Superior temporal gyrus (tissue), 1 donor: ENCODE results near the gene GABBR2.

Experiments used
- DNase-seq: peaks from one replicate; pipeline ENCODE4 v3.0.0-alpha.2; 2016; ENCODE audit errors: extremely low spot score

The GABBR2 gene

DNA sequence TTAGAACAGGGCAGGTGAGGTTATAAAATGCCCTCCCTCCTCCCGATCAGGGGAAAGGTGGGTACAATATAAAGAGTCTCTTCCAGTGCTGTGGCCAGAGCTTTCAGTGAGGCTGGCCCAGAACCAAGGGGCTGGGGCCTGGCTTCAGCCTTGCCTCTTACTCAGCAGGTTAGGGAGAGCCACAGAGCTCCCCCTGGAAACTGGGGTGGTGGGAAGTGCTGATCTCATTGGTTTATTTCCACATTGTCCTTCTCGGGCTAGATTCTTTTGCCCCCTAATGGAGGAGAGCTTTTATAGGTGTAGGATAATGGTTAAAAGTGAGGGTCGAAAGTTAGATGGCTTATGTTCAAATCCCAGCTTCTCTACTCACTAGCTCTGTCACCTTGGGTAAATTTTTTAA, 266.6 kb downstream of the GABBR2 start:
- DNase-seq: no peak

DNA sequence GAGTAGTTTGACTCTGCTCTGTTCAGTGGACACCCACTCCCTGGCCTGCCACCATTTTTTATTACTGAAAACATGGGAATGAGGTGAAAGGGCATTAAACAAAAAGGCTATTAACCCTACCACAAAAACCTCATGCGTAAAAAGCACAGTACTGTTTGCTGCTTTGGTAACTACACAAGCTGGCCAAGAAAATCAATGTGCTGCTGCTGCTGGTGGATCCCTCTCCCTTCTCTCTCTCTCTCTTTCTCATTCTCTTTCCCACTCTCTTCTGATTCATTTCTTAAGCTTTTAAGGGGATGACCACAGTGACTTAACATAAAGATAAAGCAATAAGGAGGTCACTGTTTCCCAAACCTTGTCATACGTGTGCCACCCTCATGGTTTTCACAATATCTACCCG, 270.1 kb downstream of the GABBR2 start:
- no peak for DNase-seq

DNA sequence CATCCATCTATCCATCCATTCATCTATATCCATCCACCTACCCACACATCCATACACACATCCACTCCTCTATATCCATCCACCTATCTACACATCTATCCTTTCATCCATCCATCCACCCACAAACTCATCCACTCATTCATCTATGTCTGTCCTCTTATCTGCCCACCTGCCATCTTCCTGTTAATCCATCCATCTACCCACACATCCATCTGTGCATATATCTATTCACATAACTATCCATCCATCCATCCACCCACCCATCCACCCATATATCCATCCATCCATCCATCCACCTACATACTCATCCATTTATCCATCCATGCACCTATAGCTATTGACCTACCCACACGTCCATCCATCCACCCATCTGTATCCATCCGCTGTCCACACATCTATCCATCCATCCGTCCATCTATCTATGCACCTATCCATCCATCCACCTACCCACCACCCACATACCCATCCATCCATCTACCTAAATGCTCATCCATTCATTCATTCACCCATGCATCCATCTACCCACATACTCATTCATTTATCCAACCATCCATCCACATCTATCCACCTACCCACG, 271.2 kb downstream of the GABBR2 start:
- no peak for DNase-seq

GRCh38 chr9:98432960-98433359, 275.8 kb downstream of the GABBR2 start:
- no peak for DNase-seq

GRCh38 chr9:98432134-98432533, 276.6 kb downstream of the GABBR2 start:
- no peak for DNase-seq

GRCh38 chr9:98430535-98431292, 278.0 kb downstream of the GABBR2 start:
- no peak for DNase-seq

- DNase-seq: peak; percentile 53
These were observed 279.1 kb downstream of the GABBR2 start for GRCh38 chr9:98429613-98430012.

GRCh38 chr9:98428454-98428853, 280.3 kb downstream of the GABBR2 start:
- no peak for DNase-seq

DNA sequence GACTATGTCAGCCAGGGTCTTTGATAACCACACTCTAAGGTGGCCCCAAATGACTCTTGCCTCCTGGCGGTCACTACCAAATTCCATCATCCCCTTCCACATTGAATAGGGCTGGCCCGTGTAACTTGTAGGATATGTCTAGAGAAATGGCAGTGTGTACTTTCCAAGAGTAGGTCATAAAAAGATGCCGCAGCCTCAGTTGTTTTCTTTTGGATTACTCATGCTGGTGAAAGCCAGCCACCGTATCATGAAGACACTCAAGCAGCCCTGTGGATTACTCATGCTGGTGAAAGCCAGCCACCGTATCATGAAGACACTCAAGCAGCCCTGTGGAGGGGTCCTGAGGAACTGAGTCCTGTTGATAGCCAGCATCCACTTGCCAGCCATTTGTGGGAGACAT, 281.2 kb downstream of the GABBR2 start:
- no peak for DNase-seq

DNA sequence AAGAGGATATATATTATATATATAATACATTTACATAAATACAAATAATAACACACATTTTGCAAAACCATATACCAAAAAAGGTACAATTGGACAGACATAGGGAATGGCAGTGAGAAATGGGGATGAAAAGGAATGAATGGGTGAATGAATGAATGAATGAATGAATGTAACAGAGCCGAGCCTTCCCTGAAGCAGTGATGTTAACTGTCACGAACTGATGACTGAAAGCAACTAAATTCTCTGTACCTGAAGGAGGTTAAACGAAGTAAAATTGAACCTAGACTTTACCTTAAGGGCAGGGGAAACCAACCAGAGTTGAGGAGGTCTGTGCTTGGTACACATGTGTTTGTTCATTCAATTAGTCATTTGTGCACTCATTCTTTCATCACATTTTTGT, 283.7 kb downstream of the GABBR2 start:
- DNase-seq: no peak

DNA sequence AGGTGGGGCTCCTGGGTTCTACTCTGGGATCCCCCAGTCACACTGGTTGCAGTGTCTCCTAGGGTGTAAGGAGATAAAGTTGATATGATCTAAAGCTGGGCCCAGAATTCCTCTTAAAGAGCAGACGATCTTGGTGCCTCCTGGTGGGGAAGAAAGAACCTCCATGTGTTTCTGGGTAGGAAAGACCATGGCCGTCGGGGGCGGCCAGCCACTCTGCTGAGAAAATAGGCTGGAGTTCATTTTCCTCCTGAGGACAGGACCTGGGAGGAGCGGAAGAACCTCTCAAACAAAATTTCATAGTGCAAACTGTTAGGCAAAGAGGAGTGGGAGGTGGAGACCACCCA, 289.5 kb downstream of the GABBR2 start:
- DNase-seq: no peak

DNA sequence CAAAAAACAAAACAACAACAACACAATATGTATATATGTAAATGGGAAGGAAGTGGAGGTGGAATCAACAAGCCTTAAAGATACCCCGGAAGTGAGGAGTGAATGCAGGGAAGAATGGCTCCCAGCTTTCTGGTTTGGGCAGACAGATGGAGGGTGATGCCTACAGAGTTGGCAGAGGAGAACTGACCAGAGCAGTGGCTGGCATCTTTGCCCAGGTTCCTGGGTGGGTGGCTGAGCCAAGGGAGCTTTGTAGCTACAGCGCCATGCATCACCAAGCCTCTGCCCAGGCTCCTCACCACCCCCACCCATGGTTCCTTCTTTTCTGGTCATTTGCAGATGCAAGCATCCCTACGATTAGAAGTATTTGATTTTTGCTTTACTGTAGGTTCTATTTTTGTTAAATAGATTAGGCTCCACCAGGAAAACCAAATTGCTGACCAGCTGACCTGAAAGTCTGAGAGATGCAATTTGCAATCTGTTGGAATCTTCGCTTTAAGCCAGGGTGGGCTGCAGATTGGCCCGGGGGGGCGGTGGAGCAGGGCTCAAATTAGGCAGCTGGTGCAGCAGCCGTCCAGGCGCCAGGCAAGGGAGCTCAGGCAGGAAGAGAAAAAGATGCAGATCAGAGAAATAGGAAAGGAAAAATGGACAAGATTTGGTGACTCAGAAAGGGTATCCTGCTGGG, 290.0 kb downstream of the GABBR2 start:
- DNase-seq: no peak

DNA sequence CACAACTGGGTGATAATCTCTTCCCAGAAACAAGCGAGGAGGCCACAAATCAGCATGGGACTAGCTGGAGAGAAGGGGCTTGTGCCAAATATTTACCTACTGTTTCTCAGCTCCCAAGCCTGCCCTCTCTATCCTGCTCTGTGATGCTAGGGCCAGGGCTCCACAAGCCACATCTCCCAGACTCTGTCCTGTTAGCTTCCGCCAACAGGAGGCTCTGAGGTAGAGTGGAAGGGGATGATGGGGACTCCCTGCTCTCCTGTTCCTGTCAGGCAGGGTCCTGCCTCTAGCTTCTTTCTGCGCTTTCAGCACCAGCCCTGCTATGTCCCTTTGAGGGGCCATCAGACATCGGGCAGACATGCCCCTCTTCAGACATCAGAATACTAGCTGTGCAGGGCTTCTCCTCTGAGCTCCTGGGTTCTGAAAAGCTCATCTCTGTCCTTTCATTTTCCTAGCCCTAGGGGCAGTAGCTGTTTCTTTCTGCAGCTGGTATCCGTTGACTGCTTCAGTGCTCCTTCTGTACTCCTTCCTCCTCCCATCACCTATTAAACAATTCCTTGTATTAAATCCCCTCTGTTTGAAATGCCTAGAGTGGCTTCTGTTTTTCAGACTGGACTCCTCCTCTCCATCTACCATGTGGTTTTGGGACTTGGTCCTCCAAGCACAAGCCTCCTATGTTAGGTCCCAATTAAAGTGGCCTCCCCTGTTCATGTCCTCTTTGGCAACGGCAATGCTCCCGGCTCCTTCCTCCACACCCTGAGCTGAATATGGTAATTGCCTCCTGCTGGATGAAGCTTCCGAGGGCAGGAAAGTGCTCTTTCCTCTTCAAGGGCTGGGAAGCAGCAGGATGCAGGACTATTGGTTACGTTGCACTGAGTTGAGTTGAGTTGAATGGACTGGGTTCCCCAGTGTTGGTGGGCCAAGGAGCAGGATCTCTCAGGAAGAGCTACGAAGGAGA, 292.2 kb downstream of the GABBR2 start:
- DNase-seq: no peak

DNA sequence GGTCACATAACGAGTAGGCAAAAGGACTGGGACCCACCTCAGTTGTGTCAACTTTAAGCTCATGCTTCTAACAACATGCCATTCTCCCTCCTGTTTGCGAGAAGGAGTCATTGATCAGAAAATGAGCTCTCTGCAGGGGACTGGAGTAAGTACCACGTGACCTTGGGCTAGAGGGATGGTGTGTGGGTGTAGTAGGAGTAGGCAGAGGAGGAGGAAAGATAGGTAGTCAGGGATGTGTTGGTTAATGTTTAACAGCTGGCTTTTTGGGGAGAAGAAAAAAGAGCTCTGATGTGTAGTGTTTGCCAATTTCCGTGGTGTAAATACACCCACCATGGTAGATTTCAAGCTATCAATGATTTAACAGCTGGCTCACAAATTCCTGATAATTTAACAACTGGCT, 293.0 kb downstream of the GABBR2 start:
- no peak for DNase-seq

DNA sequence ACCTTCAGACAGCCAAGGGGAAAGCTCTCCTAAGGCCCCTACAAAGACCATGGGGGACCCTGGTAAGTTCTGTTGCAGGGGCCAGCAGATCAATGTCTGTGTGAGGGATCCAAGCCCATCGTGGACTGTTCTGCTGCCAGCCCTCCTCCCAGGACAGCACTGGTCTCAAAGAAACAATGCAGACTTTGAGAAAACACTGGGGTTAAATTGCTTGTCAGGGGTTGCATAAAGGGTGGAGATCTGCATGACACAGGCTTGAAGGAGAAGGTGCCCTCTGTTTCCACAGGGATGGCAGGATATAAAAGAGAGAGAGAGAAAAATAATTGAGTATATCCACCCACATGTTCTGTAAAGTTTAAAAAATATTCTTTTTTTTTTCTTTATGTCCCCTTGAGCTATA, 295.7 kb downstream of the GABBR2 start:
- no peak for DNase-seq

- no peak for DNase-seq
These were observed 296.5 kb downstream of the GABBR2 start for GRCh38 chr9:98412101-98412842.

- peak; percentile 69 for DNase-seq
These were observed 298.5 kb downstream of the GABBR2 start for GRCh38 chr9:98410185-98410697.

DNA sequence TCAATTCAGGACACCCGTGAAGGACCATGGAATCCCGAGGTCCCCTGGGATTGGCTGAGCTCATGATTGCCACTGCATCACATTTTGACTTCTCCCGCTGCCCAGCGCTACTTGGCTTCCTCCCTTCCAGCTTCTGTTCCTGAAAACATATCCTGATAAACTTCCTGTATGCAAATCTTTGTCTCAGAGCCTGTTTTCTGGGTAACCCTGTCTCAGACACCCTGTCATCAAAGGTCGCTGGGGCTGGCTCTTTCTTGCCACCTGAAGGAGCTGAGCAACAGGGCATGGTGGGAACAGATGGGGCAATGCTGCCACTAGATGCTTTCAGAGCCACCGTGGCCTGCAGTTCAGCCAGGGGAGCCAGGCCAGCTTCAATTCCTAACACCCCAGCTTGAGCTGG, 299.0 kb downstream of the GABBR2 start:
- DNase-seq: no peak

DNA sequence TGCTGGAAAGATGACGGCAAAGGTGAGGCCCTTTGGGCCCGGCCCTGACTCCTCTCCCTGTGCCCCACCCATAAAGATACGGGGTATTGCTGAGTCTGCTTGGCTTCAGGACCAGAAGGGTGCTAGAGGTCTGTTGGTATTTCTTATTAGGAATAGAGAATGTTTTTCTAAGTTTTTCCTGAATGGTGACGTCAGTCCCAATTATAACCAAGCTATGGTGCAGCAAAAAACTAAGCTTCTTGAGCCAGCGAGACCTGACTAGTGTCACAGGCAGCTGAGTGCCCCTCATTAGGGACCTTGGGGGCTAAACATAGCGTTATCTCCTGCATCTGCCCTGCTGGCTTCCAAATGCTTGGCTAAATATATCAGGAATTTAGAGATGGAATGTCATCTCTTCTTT, 302.3 kb downstream of the GABBR2 start:
- no peak for DNase-seq

GRCh38 chr9:98404237-98404636, 304.5 kb downstream of the GABBR2 start:
- DNase-seq: no peak

GRCh38 chr9:98403715-98404114, 305.0 kb downstream of the GABBR2 start:
- no peak for DNase-seq
